A549 (cell line): ENCODE results near the gene LGR4. TPM values are rescaled to one million over a fixed set of nuclear protein-coding genes. Genes with fewer than 3 reads are reported as not detected.

ENCODE experiments used
- ATAC-seq, 2 experiments: fragments of 200-7000 bp in 1 of 2; fragments of >200 bp in 1 of 2; cut with Nextera tagmentation in 1 of 2; cut with Tn5 transposase in 1 of 2; 3 replicates each; pipeline versions ENCODE4 v1.8.0 to v1.9.1; 2018 to 2020; ENCODE audit warnings: mild to moderate bottlenecking in 1 of 2, moderate library complexity in 1 of 2
- CTCF ChIA-PET: fragments of 300-600 bp; sonication (Branson Sonifier 250); formaldehyde crosslinking; extraction: SDS; loops from one replicate; lab custom pipeline; 2021; ENCODE audit warnings: antibody characterized with exemption, inconsistent platforms; lab: Yijun Ruan, JAX
- POLR2A ChIA-PET: fragments of 350-600 bp; formaldehyde crosslinking; extraction: SDS; loops from one replicate; lab custom pipeline; 2021; ENCODE audit warnings: antibody characterized with exemption, inconsistent platforms; lab: Yijun Ruan, JAX
- DNase-seq, 2 experiments: peaks; one replicate each; pipeline versions ENCODE4 v3.0.0 to v3.0.0-alpha.2; 2011 to 2016; ENCODE audit warnings: low read depth in 1 of 2, low spot score in 1 of 2
- FAIRE-seq: peaks from 2 replicates; lab custom pipeline; 2011; peaks lifted over from hg19 to GRCh38; lab: Jason Lieb, UNC
- H3K27ac ChIP-seq, 2 experiments: fragments of >200 bp; sonication (Bioruptor Twin); formaldehyde crosslinking; 3 replicates each; pipeline ENCODE4 v1.5.1; 2016 to 2017
- H3K4me1 ChIP-seq: fragments of >200 bp; sonication (Bioruptor Twin); formaldehyde crosslinking; 3 replicates; pipeline ENCODE4 v1.6.1; 2016
- H3K4me2 ChIP-seq: fragments of >200 bp; sonication (Bioruptor Twin); formaldehyde crosslinking; 3 replicates; pipeline ENCODE4 v1.6.1; 2016
- H3K4me3 ChIP-seq: fragments of >200 bp; sonication (Bioruptor Twin); formaldehyde crosslinking; 3 replicates; pipeline ENCODE4 v1.5.1; 2016
- H3K9me3 ChIP-seq: fragments of >200 bp; sonication (Bioruptor Twin); formaldehyde crosslinking; 3 replicates; pipeline ENCODE4 v1.6.1; 2016
- ATOH8 ChIP-seq: fragments of 250-450 bp; sonication (Bioruptor Pico); IDR thresholded peaks from 2 replicates; pipeline ENCODE4 v1.5.0; 2020; ENCODE audit warnings: low read depth, mild to moderate bottlenecking, moderate library complexity
- BHLHE40 ChIP-seq: IDR thresholded peaks from 2 replicates; pipeline ENCODE4 v1.6.1; 2012; ENCODE audit warnings: low read depth, low read length, inconsistent platforms
- CBX8 ChIP-seq: fragments of 200-600 bp; sonication (generic); IDR thresholded peaks from 2 replicates; pipeline ENCODE4 v1.6.1; 2016
- CHD2 ChIP-seq: fragments of 150-350 bp; IDR thresholded peaks from 2 replicates; pipeline ENCODE4 v1.6.1; 2014; ENCODE audit warnings: low read length; ENCODE audit not compliant: partially characterized antibody
- CHD4 ChIP-seq: fragments of 200-600 bp; sonication (generic); IDR thresholded peaks from 2 replicates; pipeline ENCODE4 v1.6.1; 2016; ENCODE audit warnings: antibody characterized with exemption, mild to moderate bottlenecking, borderline replicate concordance
- CTCF ChIP-seq: fragments of >200 bp; sonication (Bioruptor Twin); formaldehyde crosslinking; IDR thresholded peaks from 3 replicates; pipeline ENCODE4 v1.5.1; 2016
- E2F6 ChIP-seq: IDR thresholded peaks from 2 replicates; pipeline ENCODE4 v1.6.1; 2012; ENCODE audit warnings: low read depth, borderline replicate concordance
- EHF ChIP-seq: fragments of 250-450 bp; sonication (Bioruptor Pico); IDR thresholded peaks from 2 replicates; pipeline ENCODE4 v1.5.0; 2020; ENCODE audit warnings: mild to moderate bottlenecking
- FOSL2 ChIP-seq, 2 experiments: fragments of 450-650 bp in 1 of 2; fragments of >200 bp in 1 of 2; sonication (Bioruptor Twin) in 1 of 2; formaldehyde crosslinking; IDR thresholded peaks; 2 replicates each; pipeline versions ENCODE4 v1.5.0 to v1.6.1; 2016 to 2020; ENCODE audit warnings: mild to moderate bottlenecking in 1 of 2, moderate library complexity in 1 of 2
- HES2 ChIP-seq: fragments of >200 bp; sonication (Bioruptor Twin); formaldehyde crosslinking; IDR thresholded peaks from 2 replicates; pipeline ENCODE4 v1.6.1; 2016
- HEYL ChIP-seq: fragments of 250-450 bp; sonication (Bioruptor Pico); IDR thresholded peaks from 2 replicates; pipeline ENCODE4 v1.8.0; 2021; ENCODE audit warnings: mild to moderate bottlenecking, moderate library complexity
- HMGXB4 ChIP-seq: fragments of 250-450 bp; sonication (Bioruptor Pico); IDR thresholded peaks from 2 replicates; pipeline ENCODE4 v1.5.0; 2021; ENCODE audit warnings: mild to moderate bottlenecking, moderate library complexity, borderline replicate concordance
- HOXB13 ChIP-seq: fragments of 250-450 bp; sonication (Bioruptor Pico); IDR thresholded peaks from 2 replicates; pipeline ENCODE4 v1.5.0; 2020; ENCODE audit warnings: low read depth, mild to moderate bottlenecking, moderate library complexity
- JUN ChIP-seq, 2 experiments: fragments of >200 bp; sonication (Bioruptor Twin); formaldehyde crosslinking; IDR thresholded peaks; 2 replicates in 1 of 2; 3 replicates in 1 of 2; pipeline ENCODE4 v1.6.1; 2016 to 2017
- JUNB ChIP-seq: fragments of >200 bp; sonication (Bioruptor Twin); formaldehyde crosslinking; IDR thresholded peaks from 2 replicates; pipeline ENCODE4 v1.6.1; 2016
- KDM1A ChIP-seq: fragments of 200-600 bp; sonication (generic); IDR thresholded peaks from 2 replicates; pipeline ENCODE4 v1.6.1; 2016; ENCODE audit warnings: low read depth, mild to moderate bottlenecking
- MAX ChIP-seq: IDR thresholded peaks from 2 replicates; pipeline ENCODE4 v1.6.1; 2012
- MAZ ChIP-seq: fragments of 150-350 bp; IDR thresholded peaks from 2 replicates; pipeline ENCODE4 v1.6.1; 2014; ENCODE audit warnings: antibody characterized with exemption, low read depth, low read length, borderline replicate concordance
- RAD21 ChIP-seq, 2 experiments: fragments of >200 bp in 1 of 2; sonication (Bioruptor Twin) in 1 of 2; formaldehyde crosslinking in 1 of 2; IDR thresholded peaks in 1 of 2; conservative IDR thresholded peaks in 1 of 2; 2 replicates in 1 of 2; 3 replicates in 1 of 2; pipeline ENCODE4 v1.6.1; 2012 to 2018; ENCODE audit warnings: inconsistent platforms in 1 of 2
- RNF2 ChIP-seq: fragments of 200-600 bp; sonication (generic); IDR thresholded peaks from 2 replicates; pipeline ENCODE4 v1.6.1; 2016; ENCODE audit warnings: low read depth, mild to moderate bottlenecking, antibody characterized with exemption, moderate library complexity, borderline replicate concordance
- SREBF2 ChIP-seq: fragments of 450-650 bp; IDR thresholded peaks from 2 replicates; pipeline ENCODE4 v1.6.1; 2014; ENCODE audit warnings: mild to moderate bottlenecking, moderate library complexity
- TFCP2L1 ChIP-seq: fragments of 250-450 bp; sonication (Bioruptor Pico); IDR thresholded peaks from 2 replicates; pipeline ENCODE4 v1.5.0; 2021; ENCODE audit warnings: mild to moderate bottlenecking
- ZC3H11A ChIP-seq: fragments of 450-650 bp; IDR thresholded peaks from 2 replicates; pipeline ENCODE4 v1.6.1; 2014; ENCODE audit warnings: antibody characterized with exemption, mild to moderate bottlenecking
- ZNF302 ChIP-seq: fragments of 250-450 bp; sonication (Bioruptor Pico); IDR thresholded peaks from 2 replicates; pipeline ENCODE4 v1.9.0; 2021; ENCODE audit warnings: inconsistent platforms, mild to moderate bottlenecking, moderate library complexity
- ZSCAN20 ChIP-seq: fragments of 250-450 bp; sonication (Bioruptor Pico); IDR thresholded peaks from 2 replicates; pipeline ENCODE4 v1.8.0; 2022; ENCODE audit warnings: mild to moderate bottlenecking, moderate library complexity
- WGBS: methylation state at CpG from one replicate; pipeline ENCODE4 v1.1.6; 2017; ENCODE audit errors: missing lambda C conversion rate; 5-methylcytosine and 5-hydroxymethylcytosine counted together
- polyA plus RNA-seq, 4 experiments: library from polyadenylated mRNA; depleted of rRNA in 3 of 4; stranded (reverse); fragments of >200 nt; fragmentation: RNase III in 1 of 4; extraction: RNeasy Plus Mini Kit Qiagen cat#74134 plus additional on column Dnase treatment in 1 of 4; gene quantifications; 2 replicates in 3 of 4; 3 replicates in 1 of 4; pipeline ENCODE4 v1.2.3, GENCODE V29; 2011 to 2017

The LGR4 gene
- polyA plus RNA-seq, 2 of the 4 experiments (the other 2 are of a cell fraction): 41.2 to 130 TPM

GRCh38 chr11:27455667-27456066 lies 16.9 kb downstream of the LGR4 start:
- H3K4me2 ChIP-seq: peak overlapping the region; percentile 87
- DNase-seq (no peak), ATAC-seq (no peak), FAIRE-seq (no peak)
- ChIA-PET CTCF (interaction anchor here (1.1 to 1.8 kb wide), 4 partner anchors 20 to 272 kb away, joined by 3 to 6 read pairs (median 4); no protein-coding TSS in a partner anchor), POLR2A (no interaction called here)
- peak overlapping the region; percentile 9; the same call in 1 of the 3 replicates for H3K4me3 ChIP-seq
- H3K4me1 ChIP-seq: peaks cover 100% of the 10 kb centered on the region
- 53% methylated on average over 4 of the region's 4 CpGs for WGBS
- H3K9me3 ChIP-seq: no peaks in the 10 kb centered on the region
- H3K27ac ChIP-seq: peak overlapping the region; percentile 78 to 81
- no peak for TF ChIP-seq CBX8
- peak; percentile 92 for TF ChIP-seq KDM1A
- TF ChIP-seq MAX: no peak
- TF ChIP-seq JUN (IDR thresholded peaks at IDR 0.05): no peak
- TF ChIP-seq CHD4: peak; percentile 78; the same call in 1 of the 2 replicates
- TF ChIP-seq EHF (CRISPR knock-in tag): no peak
- no peak for TF ChIP-seq ZC3H11A
- no peak for TF ChIP-seq ATOH8 (CRISPR knock-in tag)
- TF ChIP-seq TFCP2L1 (CRISPR knock-in tag): no peak
- TF ChIP-seq HES2: no peak

- DNase-seq: no peak
- Histone ChIP-seq H3K4me3 (no peak overlapping the region), H3K9me3 (no peaks in the 10 kb centered on the region), H3K4me2 (peak overlapping the region; percentile 87; the same call in 2 of the 3 replicates), H3K27ac (peak overlapping the region; percentile 78 to 81; a peak in 4 of 6 replicates), H3K4me1 (peaks cover 86% of the 10 kb centered on the region)
- CTCF ChIA-PET: interaction anchor here (0.6 kb wide), 2 partner anchors 14 to 769 kb away, joined by 3 read pairs; no protein-coding TSS in a partner anchor
- POLR2A ChIA-PET: no interaction called here
- no peak for ATAC-seq
- 89% methylated on average over 1 of the region's 1 CpG for WGBS
- FAIRE-seq: no peak
- no peak for TF ChIP-seq CHD2
- no peak for TF ChIP-seq HOXB13 (CRISPR knock-in tag)
- no peak for TF ChIP-seq ZC3H11A
- no peak for TF ChIP-seq JUNB
- no peak for TF ChIP-seq FOSL2 (IDR thresholded peaks at IDR 0.05)
- no peak for TF ChIP-seq FOSL2 (CRISPR knock-in tag; IDR thresholded peaks at IDR 0.05)
- TF ChIP-seq HEYL (CRISPR knock-in tag): no peak
- no peak for TF ChIP-seq ZNF302 (CRISPR knock-in tag)
- no peak for TF ChIP-seq BHLHE40
- no peak for TF ChIP-seq SREBF2
- TF ChIP-seq RNF2: no peak
- TF ChIP-seq CTCF: no peak
- TF ChIP-seq RAD21 (conservative IDR thresholded peaks at IDR 0.05 in 1 of 2, IDR thresholded peaks at IDR 0.05 in 1 of 2): no peak
- TF ChIP-seq ZSCAN20 (CRISPR knock-in tag): no peak
- no peak for TF ChIP-seq MAZ
- no peak for TF ChIP-seq CHD4
- no peak for TF ChIP-seq E2F6
- no peak for TF ChIP-seq HMGXB4 (CRISPR knock-in tag)
Observed at GRCh38 chr11:27453701-27454100, 18.9 kb downstream of the LGR4 start.
